MM.1S (cell line): ENCODE results near the gene MYH6.

Experiments used
- DNase-seq: peaks from one replicate; pipeline ENCODE4 v3.0.0-alpha.2; 2015
- H2AFZ ChIP-seq: fragments of 300-600 bp; sonication (generic); 2 replicates; pipeline ENCODE4 v1.6.0; 2016; ENCODE audit warnings: antibody characterized with exemption, low read length
- H3F3A ChIP-seq: fragments of 300-600 bp; sonication (generic); 2 replicates; pipeline ENCODE4 v1.6.1; 2016; ENCODE audit warnings: mild to moderate bottlenecking, antibody characterized with exemption, low read length, moderate library complexity, mixed read lengths; ENCODE audit not compliant: insufficient read depth
- H3K27ac ChIP-seq: fragments of 300-600 bp; sonication (generic); 2 replicates; pipeline ENCODE4 v1.5.1; 2016; ENCODE audit warnings: mild to moderate bottlenecking, low read length
- H3K27me3 ChIP-seq: fragments of 300-600 bp; sonication (generic); replicated peaks from 2 replicates; pipeline ENCODE4 v1.6.0; 2016; ENCODE audit warnings: low read length; ENCODE audit not compliant: insufficient read depth
- H3K36me3 ChIP-seq: fragments of 300-600 bp; sonication (generic); replicated peaks from 2 replicates; pipeline ENCODE4 v1.6.1; 2016; ENCODE audit warnings: mild to moderate bottlenecking, low read length, mixed read lengths; ENCODE audit not compliant: insufficient read depth
- H3K4me1 ChIP-seq: fragments of 300-600 bp; sonication (generic); 2 replicates; pipeline ENCODE4 v1.6.1; 2016; ENCODE audit warnings: low read length, mixed read lengths
- H3K4me2 ChIP-seq: fragments of 300-600 bp; sonication (generic); 2 replicates; pipeline ENCODE4 v1.6.0; 2016; ENCODE audit warnings: low read depth, low read length
- H3K4me3 ChIP-seq: fragments of 300-600 bp; sonication (generic); 2 replicates; pipeline ENCODE4 v1.5.1; 2016; ENCODE audit warnings: low read length, mixed read lengths
- H3K79me2 ChIP-seq: fragments of 300-600 bp; sonication (generic); 2 replicates; pipeline ENCODE4 v1.6.1; 2016; ENCODE audit warnings: mixed run types, low read length, mixed read lengths
- H3K9ac ChIP-seq: fragments of 300-600 bp; sonication (generic); 2 replicates; pipeline ENCODE4 v1.6.1; 2016; ENCODE audit warnings: low read length, mixed read lengths
- H3K9me2 ChIP-seq: fragments of 300-600 bp; sonication (generic); replicated peaks from 2 replicates; pipeline ENCODE4 v1.6.1; 2016; ENCODE audit warnings: mild to moderate bottlenecking, low read length, mixed read lengths; ENCODE audit not compliant: insufficient read depth
- H3K9me3 ChIP-seq: fragments of 300-600 bp; sonication (generic); replicated peaks from 2 replicates; pipeline ENCODE4 v1.6.1; 2016; ENCODE audit warnings: mild to moderate bottlenecking, low read length, mixed read lengths; ENCODE audit not compliant: insufficient read depth
- H4K20me1 ChIP-seq: fragments of 300-600 bp; sonication (generic); 2 replicates; pipeline ENCODE4 v1.6.1; 2016; ENCODE audit warnings: mild to moderate bottlenecking, low read length, moderate library complexity, mixed read lengths; ENCODE audit not compliant: insufficient read depth
- EZH2 ChIP-seq: fragments of 300-600 bp; sonication (generic); optimal IDR thresholded peaks from 2 replicates; pipeline ENCODE3; 2017; ENCODE audit warnings: low read depth, mild to moderate bottlenecking, antibody characterized with exemption, low read length, mixed read lengths
- EZH2phosphoT487 ChIP-seq: fragments of 300-600 bp; sonication (generic); IDR thresholded peaks from 2 replicates; pipeline ENCODE4 v1.6.1; 2018; ENCODE audit warnings: antibody characterized with exemption, low read length
- TF ChIP-seq, protein P1 (sequence below): fragments of 300-600 bp; sonication (generic); IDR thresholded peaks from 2 replicates; pipeline ENCODE4 v1.5.1; 2016; ENCODE audit warnings: antibody characterized with exemption, low read length, mixed read lengths

The MYH6 gene

DNA sequence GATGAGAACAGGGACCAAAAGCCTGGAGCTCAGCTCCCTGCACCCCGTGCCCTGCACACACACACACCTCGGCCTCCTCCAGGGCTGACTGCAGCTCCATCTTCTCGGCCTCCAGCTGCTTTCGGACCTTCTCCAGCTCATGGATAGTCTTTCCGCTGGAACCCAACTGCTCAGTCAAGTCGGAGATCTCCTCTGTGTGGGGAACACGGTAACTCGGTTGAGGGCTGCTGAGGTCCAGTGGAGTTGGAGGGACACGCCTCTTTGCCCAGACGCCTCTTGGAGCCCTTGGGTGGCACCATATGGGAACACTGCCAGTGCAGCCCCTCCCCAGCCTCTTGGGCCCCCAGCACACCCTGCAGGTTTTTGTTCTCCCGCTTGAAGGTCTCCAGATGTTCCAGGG, 8.7 kb upstream of the MYH6 start:
- Histone ChIP-seq H2AFZ (no peak overlapping the region), H3K27me3 (peaks cover 31% of the 10 kb centered on the region; the same call in 1 of the 2 replicates), H3K4me3 (no peak overlapping the region), H3K4me1 (no peaks in the 10 kb centered on the region), H3K9me3 (no peaks in the 10 kb centered on the region), H4K20me1 (no peaks in the 10 kb centered on the region), H3K27ac (no peak overlapping the region), H3K9me2 (no peaks in the 10 kb centered on the region), H3K4me2 (no peak overlapping the region), H3K79me2 (no peaks in the 10 kb centered on the region), H3K9ac (no peak overlapping the region), H3F3A (no peaks in the 10 kb centered on the region), H3K36me3 (no peaks in the 10 kb centered on the region)
- TF ChIP-seq, protein P1, sequence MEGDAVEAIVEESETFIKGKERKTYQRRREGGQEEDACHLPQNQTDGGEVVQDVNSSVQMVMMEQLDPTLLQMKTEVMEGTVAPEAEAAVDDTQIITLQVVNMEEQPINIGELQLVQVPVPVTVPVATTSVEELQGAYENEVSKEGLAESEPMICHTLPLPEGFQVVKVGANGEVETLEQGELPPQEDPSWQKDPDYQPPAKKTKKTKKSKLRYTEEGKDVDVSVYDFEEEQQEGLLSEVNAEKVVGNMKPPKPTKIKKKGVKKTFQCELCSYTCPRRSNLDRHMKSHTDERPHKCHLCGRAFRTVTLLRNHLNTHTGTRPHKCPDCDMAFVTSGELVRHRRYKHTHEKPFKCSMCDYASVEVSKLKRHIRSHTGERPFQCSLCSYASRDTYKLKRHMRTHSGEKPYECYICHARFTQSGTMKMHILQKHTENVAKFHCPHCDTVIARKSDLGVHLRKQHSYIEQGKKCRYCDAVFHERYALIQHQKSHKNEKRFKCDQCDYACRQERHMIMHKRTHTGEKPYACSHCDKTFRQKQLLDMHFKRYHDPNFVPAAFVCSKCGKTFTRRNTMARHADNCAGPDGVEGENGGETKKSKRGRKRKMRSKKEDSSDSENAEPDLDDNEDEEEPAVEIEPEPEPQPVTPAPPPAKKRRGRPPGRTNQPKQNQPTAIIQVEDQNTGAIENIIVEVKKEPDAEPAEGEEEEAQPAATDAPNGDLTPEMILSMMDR: no peak
- no peak for TF ChIP-seq EZH2phosphoT487
- no peak for TF ChIP-seq EZH2
- no peak for DNase-seq

DNA sequence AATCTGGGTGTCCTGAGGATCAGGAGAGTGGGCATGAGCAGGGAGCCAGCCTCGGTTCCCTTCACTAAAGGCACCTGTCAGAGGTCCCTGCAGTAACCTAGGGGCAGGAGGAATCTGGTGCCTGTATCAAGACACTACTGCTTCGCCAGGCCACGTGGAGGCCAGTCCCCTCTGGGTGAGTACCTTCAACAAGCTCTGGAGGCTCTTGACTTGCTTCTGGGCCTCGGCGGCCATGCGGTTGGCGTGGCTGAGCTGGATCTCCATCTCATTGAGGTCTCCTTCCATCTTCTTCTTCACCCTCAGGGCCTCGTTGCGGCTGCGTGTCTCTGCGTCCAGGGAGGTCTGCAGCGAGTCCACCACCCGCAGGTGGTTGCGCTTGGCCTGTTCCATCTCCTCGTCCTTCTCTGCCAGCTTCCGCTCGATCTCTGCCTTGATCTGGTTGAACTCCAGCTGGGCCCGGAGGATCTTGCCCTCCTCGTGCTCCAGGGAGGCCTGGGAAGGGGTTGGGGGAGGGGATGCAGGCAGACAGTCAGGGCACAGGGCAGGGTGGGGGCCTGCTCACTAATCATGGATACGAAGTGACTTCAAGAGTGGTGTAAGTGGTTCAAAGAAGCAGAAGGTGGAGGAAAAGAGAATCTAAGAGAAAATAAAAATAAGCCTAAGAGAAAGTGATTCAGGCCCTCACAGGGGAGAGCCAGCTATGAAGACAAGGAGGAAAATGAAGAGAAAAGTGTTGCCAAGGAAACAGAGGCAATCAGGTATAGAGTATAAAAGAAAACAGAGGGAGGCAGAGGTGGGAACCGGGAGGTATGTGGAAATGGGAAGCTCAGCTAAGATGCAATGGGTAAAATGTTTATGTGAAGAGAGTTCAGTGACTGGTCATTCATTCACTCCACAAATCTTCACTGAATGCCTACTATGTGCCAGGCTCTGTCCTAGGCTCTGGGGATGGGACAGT, 8.0 kb upstream of the MYH6 start:
- Histone ChIP-seq H3K4me1 (no peaks in the 10 kb centered on the region), H3K4me3 (no peak overlapping the region), H3K36me3 (no peaks in the 10 kb centered on the region), H2AFZ (no peak overlapping the region), H3K4me2 (no peak overlapping the region), H4K20me1 (no peaks in the 10 kb centered on the region), H3K9me2 (no peaks in the 10 kb centered on the region), H3K79me2 (no peaks in the 10 kb centered on the region), H3K27ac (no peak overlapping the region), H3K27me3 (peaks cover 38% of the 10 kb centered on the region; the same call in 1 of the 2 replicates), H3F3A (no peaks in the 10 kb centered on the region), H3K9me3 (no peaks in the 10 kb centered on the region), H3K9ac (no peak overlapping the region)
- TF ChIP-seq EZH2 (no peak), EZH2phosphoT487 (no peak)
- DNase-seq: no peak

GRCh38 chr14:23414906-23415820, 7.1 kb upstream of the MYH6 start:
- H3K36me3 ChIP-seq: no peaks in the 10 kb centered on the region
- no peak overlapping the region for H3K4me2 ChIP-seq
- H3K4me1 ChIP-seq: no peaks in the 10 kb centered on the region
- H3K27ac ChIP-seq: no peak overlapping the region
- no peaks in the 10 kb centered on the region for H3K79me2 ChIP-seq
- H3K9ac ChIP-seq: no peak overlapping the region
- no peaks in the 10 kb centered on the region for H3K9me3 ChIP-seq
- no peak overlapping the region for H2AFZ ChIP-seq
- TF ChIP-seq EZH2 (no peak), EZH2phosphoT487 (no peak)
- TF ChIP-seq, protein P1: no peak
- H3F3A ChIP-seq: no peaks in the 10 kb centered on the region
- peaks cover 43% of the 10 kb centered on the region; the same call in 1 of the 2 replicates for H3K27me3 ChIP-seq
- no peaks in the 10 kb centered on the region for H3K9me2 ChIP-seq
- no peak overlapping the region for H3K4me3 ChIP-seq
- no peaks in the 10 kb centered on the region for H4K20me1 ChIP-seq
- DNase-seq: no peak
